ENCODE measurements around the gene GRPEL2. TPM values are rescaled to one million over a fixed set of nuclear protein-coding genes. Genes with fewer than 3 reads are reported as not detected.

The GRPEL2 gene
- total and polyA plus RNA-seq, 10 donors: 4.6 to 17.7 (median 9.0) TPM

- H3K36me3 ChIP-seq: peaks cover 0 to 25% (median 0%) of the 10 kb centered on the region in 6 donors
- H3K9me3 ChIP-seq: peaks cover 0 to 6% (median 0%) of the 10 kb centered on the region in 8 donors
- H3K4me3 ChIP-seq: no peak overlapping the region
- H3K4me1 ChIP-seq: peaks cover 0 to 8% (median 0%) of the 10 kb centered on the region in 6 donors
- TF ChIP-seq POLR2AphosphoS5 (IDR thresholded peaks at IDR 0.05): no peak
- TF ChIP-seq POLR2A (IDR thresholded peaks at IDR 0.05): no peak
- no peak for TF ChIP-seq CTCF (IDR thresholded peaks at IDR 0.05 in 8 of 11, conservative IDR thresholded peaks at IDR 0.05 in 3 of 11)
- no peak for DNase-seq
- no peak overlapping the region for H3K27ac ChIP-seq
- 77 to 100% (median 93%) methylated on average over 2 of the region's 2 CpGs for WGBS, 5 donors
- intact Hi-C loops (cut with DNase I; ENCODE audit: low total_unique reads): no loop called here
- H3K27me3 ChIP-seq (replicated peaks in 1 of 7): no peaks in the 10 kb centered on the region
Observed at GRCh38 chr5:149324641-149325040, 20.7 kb upstream of the GRPEL2 start.

- Histone ChIP-seq H3K27me3 (replicated peaks in 1 of 7) (no peaks in the 10 kb centered on the region), H3K9me3 (peaks cover 0 to 6% (median 0%) of the 10 kb centered on the region in 8 donors), H3K4me1 (peaks cover 0 to 8% (median 0%) of the 10 kb centered on the region in 6 donors), H3K4me3 (no peak overlapping the region), H3K36me3 (peaks cover 0 to 25% (median 0%) of the 10 kb centered on the region in 6 donors), H3K27ac (no peak overlapping the region)
- no peak for TF ChIP-seq POLR2AphosphoS5 (IDR thresholded peaks at IDR 0.05)
- DNase-seq: no peak
- intact Hi-C loops (cut with DNase I; ENCODE audit: low total_unique reads): no loop called here
Observed at GRCh38 chr5:149325166-149325735, 20.0 kb upstream of the GRPEL2 start.

- peaks cover 0 to 6% (median 0%) of the 10 kb centered on the region in 8 donors for H3K9me3 ChIP-seq
- DNase-seq: no peak
- WGBS, 5 donors: 94 to 98% (median 96%) methylated on average over 5 of the region's 5 CpGs
- H3K27me3 ChIP-seq (replicated peaks in 1 of 7): no peaks in the 10 kb centered on the region
- intact Hi-C loops (cut with DNase I; ENCODE audit: low total_unique reads): no loop called here
- peaks cover 0 to 24% (median 0%) of the 10 kb centered on the region in 6 donors for H3K36me3 ChIP-seq
- TF ChIP-seq CTCF (IDR thresholded peaks at IDR 0.05 in 8 of 11, conservative IDR thresholded peaks at IDR 0.05 in 3 of 11): no peak
- no peak for TF ChIP-seq POLR2A (IDR thresholded peaks at IDR 0.05)
- no peak for TF ChIP-seq POLR2AphosphoS5 (IDR thresholded peaks at IDR 0.05)
- no peak overlapping the region for H3K27ac ChIP-seq
- H3K4me1 ChIP-seq: peaks cover 0 to 4% (median 0%) of the 10 kb centered on the region in 6 donors
- no peak overlapping the region for H3K4me3 ChIP-seq
Observed at GRCh38 chr5:149325894-149326293, 19.4 kb upstream of the GRPEL2 start.

- Histone ChIP-seq H3K27ac (no peak overlapping the region), H3K4me1 (no peaks in the 10 kb centered on the region), H3K27me3 (replicated peaks in 1 of 7) (no peaks in the 10 kb centered on the region), H3K36me3 (peaks cover 0 to 25% (median 0%) of the 10 kb centered on the region in 6 donors), H3K4me3 (no peak overlapping the region), H3K9me3 (peaks cover 0 to 6% (median 0%) of the 10 kb centered on the region in 8 donors)
- WGBS, 5 donors: 90 to 97% (median 93%) methylated on average over 3 of the region's 3 CpGs
- intact Hi-C loops (cut with DNase I; ENCODE audit: low total_unique reads): no loop called here
- DNase-seq: no peak
- TF ChIP-seq CTCF (IDR thresholded peaks at IDR 0.05 in 8 of 11, conservative IDR thresholded peaks at IDR 0.05 in 3 of 11): no peak
- TF ChIP-seq POLR2A (IDR thresholded peaks at IDR 0.05): no peak
- TF ChIP-seq POLR2AphosphoS5 (IDR thresholded peaks at IDR 0.05): no peak
Observed at GRCh38 chr5:149326611-149327010, 18.7 kb upstream of the GRPEL2 start.

Measured in spleen (tissue), 11 donors.